Measurements from ENCODE around the gene NF1.
A peak's percentile ranks its signal among the peaks of the same experiment; 100 is the strongest.
"Not testable (repeated sequence)": the region's sequence is repeated elsewhere in the genome, so short reads cannot be mapped to it uniquely, and the experiment has no call there.

NF1 gene

GRCh38 chr17:31321481-31321880, 226.7 kb downstream of the NF1 start, which contains the start of gene EVI2A:
Gene EVI2A (minus strand): TSS chr17:31321622. CDS start chr17:31319013, 2,609 bp downstream.
- DNase-seq = peak in 34 of 58 donors; percentile 2 to 80 (median 24)

DNA sequence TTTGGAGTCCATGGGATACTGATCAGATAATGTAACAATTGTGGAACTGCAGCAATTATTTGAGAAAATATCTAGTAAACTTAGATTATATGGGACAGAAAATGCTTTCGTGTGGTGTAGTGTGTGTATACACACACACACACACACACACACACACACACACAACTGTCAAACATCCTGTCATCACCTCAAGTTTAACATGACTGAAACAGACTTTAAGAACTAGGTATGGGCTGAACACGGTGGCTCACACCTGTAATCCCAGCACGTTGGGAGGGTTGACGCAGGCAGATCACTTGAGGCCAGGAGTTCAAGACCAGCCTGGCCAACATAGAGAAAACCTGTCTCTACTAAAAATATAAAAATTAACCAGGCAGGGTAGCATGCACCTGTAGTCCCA, 227.2 kb downstream of the NF1 start:
- DNase-seq = no peak

- no peak for DNase-seq
Observed at GRCh38 chr17:31323551-31323950, 228.8 kb downstream of the NF1 start.

- DNase-seq = no peak
Observed at GRCh38 chr17:31327534-31328159, 232.9 kb downstream of the NF1 start.

DNA sequence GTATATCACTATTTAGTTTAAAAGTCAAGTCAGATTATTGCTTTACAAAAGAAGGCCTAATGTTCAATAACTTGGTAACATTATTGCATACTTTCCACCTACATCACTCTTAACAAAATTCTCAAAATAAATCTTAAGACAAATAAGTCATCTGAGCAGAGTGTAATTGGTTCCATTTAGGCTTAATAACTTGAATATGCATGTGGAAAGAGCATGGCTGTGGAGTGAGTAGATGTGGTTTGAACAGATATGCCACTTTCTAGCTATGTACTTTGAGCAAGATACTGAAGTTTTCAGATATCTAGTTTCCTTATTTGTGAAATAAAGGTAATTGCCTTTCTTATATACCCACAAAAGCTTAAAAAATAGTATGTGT, 233.4 kb downstream of the NF1 start:
- no peak for DNase-seq

DNA sequence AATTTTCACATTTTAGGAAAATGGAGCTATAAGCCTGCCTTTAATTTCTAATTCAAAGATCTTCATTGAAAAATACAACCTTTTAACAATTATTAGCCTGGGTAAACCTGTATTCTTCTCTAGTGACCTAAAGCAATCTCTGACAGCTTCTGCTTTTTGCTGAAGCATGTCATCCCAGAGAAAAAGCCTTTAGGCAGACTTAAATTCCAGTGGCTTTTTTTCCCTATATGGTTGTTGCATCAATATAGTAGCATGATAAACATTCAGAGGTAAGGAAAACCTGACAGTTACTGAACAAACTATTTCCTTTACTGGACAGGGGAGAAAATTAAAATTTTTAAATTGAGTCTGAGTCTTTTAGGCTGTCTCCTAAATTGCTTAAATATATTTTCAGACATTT, 234.4 kb downstream of the NF1 start:
- no peak for DNase-seq

DNA sequence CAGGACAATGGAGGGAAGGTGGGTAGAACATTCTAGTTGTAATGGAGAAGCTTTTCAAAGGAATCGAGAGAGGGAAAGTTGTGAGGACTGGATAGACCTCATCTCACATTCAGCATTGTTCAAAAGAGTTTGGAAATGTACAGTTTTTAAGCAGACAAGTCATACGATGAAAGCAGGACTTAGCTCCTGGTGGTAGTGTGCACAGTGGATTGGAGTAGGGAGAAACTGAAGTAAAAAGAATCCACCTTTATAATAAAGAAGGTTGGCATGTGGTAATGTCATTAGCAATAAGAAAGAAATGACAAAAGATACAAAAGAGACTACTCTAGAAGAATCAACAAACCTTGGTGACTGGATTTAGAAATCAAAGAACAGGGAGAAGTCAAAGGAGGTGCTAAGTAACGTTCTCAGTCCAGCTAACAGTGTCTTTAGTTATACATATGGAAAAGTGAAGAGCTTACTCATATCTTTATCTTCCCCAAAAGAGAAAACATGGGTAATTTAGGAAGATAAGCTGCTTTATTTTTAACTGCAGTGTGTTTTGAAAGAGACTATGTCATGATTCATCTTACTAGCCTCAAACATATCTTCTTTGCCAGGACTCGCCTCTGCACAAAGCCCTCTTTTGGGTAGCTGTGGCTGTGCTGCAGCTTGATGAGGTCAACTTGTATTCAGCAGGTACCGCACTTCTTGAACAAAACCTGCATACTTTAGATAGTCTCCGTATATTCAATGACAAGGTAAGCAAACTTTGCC, 245.3 kb downstream of the NF1 start:
- DNase-seq = peak in 13 of 58 donors; percentile 2 to 31 (median 6)

GRCh38 chr17:31345191-31345747, 250.5 kb downstream of the NF1 start:
- not testable (repeated sequence) for DNase-seq

- DNase-seq = no peak
Observed at GRCh38 chr17:31349454-31349853, 254.7 kb downstream of the NF1 start.

DNA sequence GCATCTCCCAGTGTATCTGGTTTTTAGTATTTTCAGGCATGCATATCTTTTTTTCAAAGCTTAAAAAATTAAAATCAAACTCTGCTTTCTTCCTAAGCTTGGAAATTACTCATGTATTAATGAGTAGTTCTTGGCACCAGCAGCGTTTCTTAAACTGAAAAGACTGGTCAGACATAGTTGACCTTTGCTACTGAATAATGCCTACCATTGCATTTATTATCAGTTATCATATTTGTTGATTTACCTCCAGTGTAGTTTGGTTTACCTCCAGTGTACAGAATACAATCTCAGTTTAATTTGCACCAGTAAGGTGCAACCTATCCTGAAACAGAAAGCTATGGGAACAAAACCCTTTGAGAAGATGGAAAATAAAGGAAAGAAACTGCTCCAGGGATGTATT, 261.2 kb downstream of the NF1 start:
- no peak for DNase-seq

DNA sequence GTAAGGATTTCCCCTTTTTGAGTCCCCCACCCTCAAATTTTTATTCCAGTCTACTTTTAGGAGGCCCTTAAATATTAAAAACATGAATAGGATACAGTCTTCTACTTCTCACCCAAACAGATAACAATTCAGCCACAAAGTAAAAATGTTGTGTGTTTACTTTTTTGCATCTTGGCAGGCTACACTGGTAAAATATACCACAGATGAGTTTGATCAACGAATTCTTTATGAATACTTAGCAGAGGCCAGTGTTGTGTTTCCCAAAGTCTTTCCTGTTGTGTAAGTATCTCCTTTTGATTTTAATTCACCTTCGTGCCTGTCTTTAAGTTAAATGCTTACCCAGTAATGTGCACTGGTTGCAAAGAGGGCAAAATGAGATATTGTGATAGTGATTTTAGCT, 262.3 kb downstream of the NF1 start:
- DNase-seq = no peak

- DNase-seq = no peak
Observed at GRCh38 chr17:31357839-31358394, 263.1 kb downstream of the NF1 start.

GRCh38 chr17:31364012-31364411, 269.2 kb downstream of the NF1 start:
- no peak for DNase-seq

GRCh38 chr17:31366088-31366487, 271.3 kb downstream of the NF1 start:
- no peak for DNase-seq

GRCh38 chr17:31369266-31369665, 274.5 kb downstream of the NF1 start:
- DNase-seq = no peak

GRCh38 chr17:31371511-31372097, 276.8 kb downstream of the NF1 start:
- no peak for DNase-seq

- peak in 9 of 58 donors; percentile 6 to 80 (median 19) for DNase-seq
Observed at GRCh38 chr17:31373150-31374093, 278.6 kb downstream of the NF1 start.

- no peak for DNase-seq
Observed at GRCh38 chr17:31374094-31374447, 279.3 kb downstream of the NF1 start.

GRCh38 chr17:31374503-31374902, 279.7 kb downstream of the NF1 start:
- no peak for DNase-seq

- DNase-seq = no peak
Observed at GRCh38 chr17:31378638-31379037, 283.9 kb downstream of the NF1 start.

All from anterior cingulate cortex (tissue), 58 donors.